GM21529 (cell line): ENCODE data around the gene CCDC15.

Experiments
- ATAC-seq: cut with Tn5 transposase; IDR thresholded peaks from one replicate; pipeline ENCODE4 v1.9.1; 2021; ENCODE audit not compliant: unreplicated experiment

The CCDC15 gene

DNA sequence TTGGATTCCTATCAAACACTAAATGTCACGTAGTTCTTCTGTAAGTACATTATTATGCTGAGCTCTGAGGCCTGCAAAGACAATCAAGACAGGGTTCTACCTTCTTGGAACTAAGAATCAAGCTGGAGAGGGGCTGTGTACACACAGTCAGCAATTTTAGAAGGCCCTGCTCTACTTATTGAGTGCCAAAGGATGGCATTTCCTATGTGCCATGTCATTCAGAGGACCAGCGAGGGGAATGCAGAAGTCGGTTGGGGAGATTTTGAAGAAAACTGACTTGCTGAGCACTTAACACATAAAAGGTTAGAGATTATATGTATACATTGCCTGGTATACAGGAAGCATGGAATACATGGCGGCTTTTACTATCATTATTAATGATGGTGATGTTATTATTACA is 114.4 kb downstream of the CCDC15 start:
- no peak for ATAC-seq

- no peak for ATAC-seq
Observed at GRCh38 chr11:125069008-125069407, 115.0 kb downstream of the CCDC15 start.

GRCh38 chr11:125069796-125070195 is 115.8 kb downstream of the CCDC15 start:
- no peak for ATAC-seq

GRCh38 chr11:125070699-125071254 is 116.8 kb downstream of the CCDC15 start:
- ATAC-seq = peak; percentile 68

DNA sequence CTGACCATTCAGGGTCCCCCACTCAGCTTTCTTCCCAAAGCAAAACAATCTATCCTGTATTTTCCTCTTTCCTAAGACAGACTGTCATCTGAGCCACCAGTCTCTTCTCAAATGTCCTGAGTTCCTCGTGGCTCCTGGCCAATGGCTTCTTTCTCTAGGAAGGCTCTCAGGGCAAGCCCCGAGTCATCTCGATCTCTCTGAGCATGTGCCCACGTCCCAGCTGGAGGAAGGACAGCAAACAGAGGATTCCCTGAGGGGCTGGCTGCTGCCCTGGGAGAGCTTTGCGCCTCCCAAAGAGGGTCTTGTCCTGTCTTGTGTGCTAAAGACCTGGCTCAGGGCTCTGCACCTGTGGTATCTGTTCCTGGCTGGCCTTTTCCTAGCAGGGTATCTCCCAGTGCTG is 117.4 kb downstream of the CCDC15 start:
- no peak for ATAC-seq

DNA sequence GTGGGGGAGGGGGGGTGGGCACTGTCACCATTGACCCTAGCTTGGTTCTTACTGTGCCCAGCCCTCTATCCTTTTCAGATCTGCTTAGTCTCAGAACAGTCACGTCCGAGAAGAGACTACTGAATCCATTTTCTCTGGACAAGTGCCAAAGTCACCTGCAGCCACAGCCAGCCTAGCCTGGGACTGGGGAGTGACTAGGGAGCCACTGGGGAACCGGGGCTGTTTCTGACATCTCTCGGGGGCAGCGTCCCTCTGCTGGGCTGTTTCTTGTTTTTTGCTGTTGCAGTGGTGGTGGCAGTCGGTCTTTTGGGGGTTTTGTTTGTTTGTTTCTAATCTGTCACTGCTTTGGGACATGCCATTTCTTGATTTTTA is 117.8 kb downstream of the CCDC15 start:
- ATAC-seq = no peak

- ATAC-seq = peak; percentile 81
Observed at GRCh38 chr11:125072218-125072960, 118.4 kb downstream of the CCDC15 start.

DNA sequence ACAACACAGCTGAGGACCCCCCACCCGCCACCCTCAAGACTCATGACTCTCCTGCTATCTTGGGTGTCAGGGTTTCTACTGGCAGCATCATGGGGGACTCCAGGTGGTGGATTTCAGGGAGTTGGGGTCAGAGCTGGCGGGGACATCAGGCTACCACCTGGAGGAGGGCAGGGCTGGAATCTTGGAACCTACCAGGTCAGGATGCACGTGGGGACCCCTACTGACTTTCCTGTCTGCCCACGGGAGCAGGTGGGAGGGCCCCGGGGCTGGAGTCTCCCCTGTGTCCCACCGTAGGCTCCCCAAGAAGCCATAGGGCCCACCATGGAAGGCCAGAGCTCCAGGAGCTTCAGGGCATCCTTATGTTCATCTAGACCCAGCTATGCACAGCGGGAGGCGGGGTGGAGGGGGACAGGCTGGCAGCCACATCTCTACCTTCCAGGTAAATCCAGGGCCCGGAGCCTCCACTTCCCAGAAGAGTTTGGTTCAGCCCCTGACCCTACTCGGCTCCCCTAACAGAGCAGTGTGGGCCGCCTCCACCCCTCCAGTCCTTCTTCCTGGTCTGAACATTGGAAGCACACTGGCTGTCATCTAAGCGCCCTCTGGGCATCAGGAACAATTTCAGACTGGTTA is 119.1 kb downstream of the CCDC15 start:
- ATAC-seq = no peak

- no peak for ATAC-seq
Observed at GRCh38 chr11:125073616-125074483, 119.8 kb downstream of the CCDC15 start.

- ATAC-seq = no peak
Observed at GRCh38 chr11:125074511-125075241, 120.7 kb downstream of the CCDC15 start.

DNA sequence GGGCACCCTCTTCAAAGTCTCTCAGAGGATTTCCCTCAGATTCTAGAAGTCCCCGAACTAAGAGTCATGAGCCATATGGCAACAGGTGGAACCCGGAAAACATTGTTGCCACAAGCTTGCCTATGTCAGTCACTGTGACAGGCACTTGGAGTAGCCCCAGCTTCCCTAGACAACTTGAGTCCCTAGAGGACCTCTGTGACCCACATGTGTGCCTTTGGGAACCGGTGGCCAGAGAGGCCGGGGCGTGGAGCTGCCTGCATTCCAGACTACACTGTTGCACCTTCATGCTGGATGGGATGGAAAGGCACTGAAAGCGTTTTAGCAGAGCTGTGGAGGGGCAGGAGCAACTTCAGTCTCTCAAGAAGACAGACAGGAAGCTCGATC is 121.2 kb downstream of the CCDC15 start:
- no peak for ATAC-seq

DNA sequence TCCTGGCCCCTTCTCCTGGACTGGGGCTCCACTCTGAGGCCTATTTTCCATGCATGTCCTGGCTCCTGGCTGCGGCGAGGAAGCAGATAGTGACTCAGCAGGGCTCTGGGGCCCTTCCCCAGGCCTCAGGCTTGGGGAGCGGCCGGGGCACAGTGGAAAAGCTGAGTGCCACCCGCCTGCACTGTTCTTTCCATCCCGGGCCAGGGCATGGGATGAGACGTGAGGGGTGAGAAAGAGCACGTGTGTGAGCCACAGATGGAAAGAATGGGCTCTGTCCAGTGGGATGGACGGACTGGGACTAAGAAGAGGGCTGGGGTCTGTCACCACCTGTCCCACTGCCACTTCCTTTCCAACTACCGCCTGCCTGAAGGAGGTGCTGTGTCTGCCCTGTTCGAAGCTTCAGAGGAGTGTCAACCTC is 121.9 kb downstream of the CCDC15 start:
- ATAC-seq = no peak

DNA sequence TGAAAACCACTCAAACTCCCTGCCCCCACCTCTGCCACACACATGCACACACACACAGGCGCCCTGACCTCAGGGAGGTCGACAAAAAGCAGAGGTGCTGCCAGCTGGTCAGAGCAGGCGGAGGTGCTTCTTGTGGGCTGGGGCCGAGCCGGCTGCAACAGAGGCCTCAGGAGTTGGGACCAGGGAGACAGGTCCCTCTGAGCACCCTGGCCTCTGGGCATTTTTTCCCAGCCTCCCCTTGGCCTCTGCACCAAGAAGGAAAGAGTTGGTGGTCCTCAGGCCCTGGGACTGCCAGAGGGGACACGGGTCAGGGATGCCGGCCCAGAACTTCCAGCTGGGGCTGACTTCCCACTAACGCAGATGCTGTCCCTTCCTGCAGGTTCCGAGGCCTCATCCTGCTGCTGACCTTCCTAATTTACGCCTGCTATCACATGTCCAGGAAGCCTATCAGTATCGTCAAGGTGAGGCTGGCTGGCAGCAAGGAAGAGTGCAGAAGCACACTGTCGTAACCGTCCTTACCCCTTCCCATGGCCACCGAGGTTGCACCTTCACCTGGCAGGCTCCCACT is 122.5 kb downstream of the CCDC15 start:
- no peak for ATAC-seq

GRCh38 chr11:125078016-125078415 is 124.0 kb downstream of the CCDC15 start:
- no peak for ATAC-seq

DNA sequence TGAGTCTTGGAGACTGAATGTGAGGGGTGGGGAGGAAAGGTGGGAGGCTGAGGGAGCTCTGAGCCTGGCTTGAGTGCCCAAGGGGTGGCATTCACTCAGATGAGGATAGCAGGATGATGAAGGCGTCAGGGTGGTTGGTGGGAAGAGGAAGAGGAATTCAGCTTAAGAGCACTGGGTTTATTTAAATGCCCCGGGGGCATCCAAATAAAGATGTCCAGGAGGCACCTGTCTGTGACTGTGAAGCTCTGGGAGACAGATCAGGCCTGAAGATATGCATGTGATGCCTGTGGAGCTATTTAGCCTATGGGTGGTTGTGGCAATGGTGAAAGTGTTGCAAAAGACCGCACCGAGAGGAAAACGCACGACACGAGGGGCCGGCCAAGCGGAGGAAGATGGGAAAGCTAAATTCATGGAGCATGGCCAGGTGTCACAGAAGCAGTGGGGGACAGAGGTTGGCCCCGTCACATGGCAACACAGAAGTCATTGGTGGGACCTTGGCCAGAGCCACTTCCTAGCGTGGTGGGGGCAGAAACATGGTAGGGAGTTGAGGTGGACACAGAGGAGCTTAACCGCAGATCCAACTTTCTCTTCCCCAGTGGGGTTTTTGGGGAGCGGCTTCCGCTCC is 124.6 kb downstream of the CCDC15 start:
- no peak for ATAC-seq

- no peak for ATAC-seq
Observed at GRCh38 chr11:125079151-125079877, 125.3 kb downstream of the CCDC15 start.

- no peak for ATAC-seq
Observed at GRCh38 chr11:125079878-125080530, 126.0 kb downstream of the CCDC15 start.

- no peak for ATAC-seq
Observed at GRCh38 chr11:125080531-125080911, 126.5 kb downstream of the CCDC15 start.
